WTC11 (cell line): ENCODE results near the gene AGAP3. TPM values are rescaled to one million over a fixed set of nuclear protein-coding genes. Genes with fewer than 3 reads are reported as not detected.

Experiments
- ATAC-seq: fragments of 200-7000 bp; cut with Tn5 transposase; 2 replicates; pipeline ENCODE4 v1.10.0; 2021; ENCODE audit warnings: mild to moderate bottlenecking, moderate library complexity
- CTCF ChIA-PET: fragments of 300-600 bp; sonication (Branson Sonifier 250); formaldehyde crosslinking; loops from one replicate; lab custom pipeline; 2021; ENCODE audit warnings: antibody characterized with exemption; lab: Charles Lee
- POLR2A ChIA-PET: fragments of 350-600 bp; sonication (Branson Sonifier 250); formaldehyde crosslinking; loops from one replicate; lab custom pipeline; 2021; ENCODE audit warnings: antibody characterized with exemption; lab: Charles Lee
- DNase-seq: peaks from one replicate; pipeline ENCODE4 v3.0.0; 2021; ENCODE audit warnings: low spot score
- H3K27ac Mint-ChIP-seq: 2 replicates; pipeline ENCODE4 v1.8.0; 2021; ENCODE audit warnings: mixed read lengths
- H3K27me3 Mint-ChIP-seq: 2 replicates; pipeline ENCODE4 v1.8.0; 2021; ENCODE audit warnings: low read depth, mild to moderate bottlenecking, moderate library complexity, mixed read lengths
- H3K36me3 Mint-ChIP-seq: 2 replicates; pipeline ENCODE4 v1.8.0; 2021; ENCODE audit warnings: mixed read lengths
- H3K4me1 Mint-ChIP-seq: 2 replicates; pipeline ENCODE4 v1.8.0; 2022; ENCODE audit warnings: mixed read lengths
- H3K4me3 Mint-ChIP-seq: 2 replicates; pipeline ENCODE4 v1.8.0; 2021; ENCODE audit warnings: mild to moderate bottlenecking, moderate library complexity, mixed read lengths
- H3K9me3 Mint-ChIP-seq: 2 replicates; pipeline ENCODE4 v1.8.0; 2021; ENCODE audit warnings: mixed read lengths
- CREM ChIP-seq: sonication (generic); formaldehyde crosslinking; IDR thresholded peaks from 2 replicates; pipeline ENCODE4 v1.8.1; 2022; ENCODE audit warnings: mild to moderate bottlenecking, missing genetic modification reagents, moderate library complexity
- ESRRA ChIP-seq: sonication (generic); formaldehyde crosslinking; IDR thresholded peaks from 2 replicates; pipeline ENCODE4 v1.8.1; 2022; ENCODE audit warnings: mild to moderate bottlenecking, missing genetic modification reagents, borderline replicate concordance
- JUN ChIP-seq: sonication (generic); formaldehyde crosslinking; IDR thresholded peaks from 2 replicates; pipeline ENCODE4 v1.8.0; 2023; ENCODE audit warnings: mild to moderate bottlenecking, missing genetic modification reagents
- MYBL2 ChIP-seq: sonication (generic); formaldehyde crosslinking; IDR thresholded peaks from 2 replicates; pipeline ENCODE4 v1.8.1; 2023; ENCODE audit warnings: mild to moderate bottlenecking, moderate library complexity, missing genetic modification reagents
- NR2C2 ChIP-seq: sonication (generic); formaldehyde crosslinking; IDR thresholded peaks from 2 replicates; pipeline ENCODE4 v1.8.0; 2022; ENCODE audit warnings: mild to moderate bottlenecking, missing genetic modification reagents
- PRRX2 ChIP-seq: fragments of 250-450 bp; sonication (Bioruptor Pico); IDR thresholded peaks from 2 replicates; pipeline ENCODE4 v1.8.0; 2021; ENCODE audit warnings: mild to moderate bottlenecking
- RELA ChIP-seq: sonication (generic); formaldehyde crosslinking; IDR thresholded peaks from 2 replicates; pipeline ENCODE4 v1.8.1; 2022; ENCODE audit warnings: missing genetic modification reagents, mild to moderate bottlenecking, borderline replicate concordance
- TEAD4 ChIP-seq: sonication (generic); formaldehyde crosslinking; IDR thresholded peaks from 2 replicates; pipeline ENCODE4 v1.8.0; 2022; ENCODE audit warnings: mild to moderate bottlenecking, missing genetic modification reagents
- ZNF121 ChIP-seq: sonication (generic); formaldehyde crosslinking; IDR thresholded peaks from 2 replicates; pipeline ENCODE4 v1.8.0; 2023; ENCODE audit warnings: missing genetic modification reagents
- ZNF219 ChIP-seq: sonication (generic); formaldehyde crosslinking; IDR thresholded peaks from 2 replicates; pipeline ENCODE4 v1.8.0; 2023; ENCODE audit warnings: missing genetic modification reagents, mild to moderate bottlenecking, borderline replicate concordance
- ZNF317 ChIP-seq: sonication (generic); formaldehyde crosslinking; IDR thresholded peaks from 2 replicates; pipeline ENCODE4 v1.8.1; 2023; ENCODE audit warnings: low read depth, mild to moderate bottlenecking, moderate library complexity, missing genetic modification reagents, borderline replicate concordance
- ZNF416 ChIP-seq: fragments of 250-450 bp; sonication (Bioruptor Pico); IDR thresholded peaks from 2 replicates; pipeline ENCODE4 v1.9.0; 2021; ENCODE audit warnings: mild to moderate bottlenecking, inconsistent platforms
- total RNA-seq: library from RNA; stranded (reverse); gene quantifications from 3 replicates; pipeline ENCODE4 v1.2.3, GENCODE V29; 2021
- TF ChIP-seq, protein P1 (sequence below): sonication (generic); formaldehyde crosslinking; IDR thresholded peaks from 2 replicates; pipeline ENCODE4 v1.8.0; 2022; ENCODE audit warnings: mild to moderate bottlenecking, missing genetic modification reagents
- TF ChIP-seq, protein P2 (sequence below): fragments of 250-450 bp; sonication (Bioruptor Pico); IDR thresholded peaks from 2 replicates; pipeline ENCODE4 v1.9.0; 2021; ENCODE audit warnings: moderate library complexity, mild to moderate bottlenecking, inconsistent platforms, borderline replicate concordance
- TF ChIP-seq, protein P3 (sequence below): fragments of 250-450 bp; sonication (Bioruptor Pico); conservative IDR thresholded peaks from 2 replicates; pipeline ENCODE4 v1.9.0; 2021; ENCODE audit warnings: mild to moderate bottlenecking
- TF ChIP-seq, protein P4 (sequence below): sonication (generic); formaldehyde crosslinking; IDR thresholded peaks from 2 replicates; pipeline ENCODE4 v1.8.1; 2022; ENCODE audit warnings: low read depth, missing genetic modification reagents, borderline replicate concordance
- TF ChIP-seq, protein P5 (sequence below): sonication (generic); formaldehyde crosslinking; IDR thresholded peaks from 2 replicates; pipeline ENCODE4 v1.8.1; 2022; ENCODE audit warnings: mild to moderate bottlenecking, moderate library complexity, missing genetic modification reagents
- TF ChIP-seq, protein P6 (sequence below): sonication (generic); formaldehyde crosslinking; IDR thresholded peaks from 2 replicates; pipeline ENCODE4 v1.8.0; 2022; ENCODE audit warnings: mild to moderate bottlenecking, missing genetic modification reagents
- TF ChIP-seq, protein P7 (sequence below): fragments of 250-450 bp; sonication (Bioruptor Pico); IDR thresholded peaks from 2 replicates; pipeline ENCODE4 v2.1.2; 2022; ENCODE audit warnings: mild to moderate bottlenecking, moderate library complexity

AGAP3 gene
- total RNA-seq, 1 experiment from 2014 or later: 163 TPM

DNA sequence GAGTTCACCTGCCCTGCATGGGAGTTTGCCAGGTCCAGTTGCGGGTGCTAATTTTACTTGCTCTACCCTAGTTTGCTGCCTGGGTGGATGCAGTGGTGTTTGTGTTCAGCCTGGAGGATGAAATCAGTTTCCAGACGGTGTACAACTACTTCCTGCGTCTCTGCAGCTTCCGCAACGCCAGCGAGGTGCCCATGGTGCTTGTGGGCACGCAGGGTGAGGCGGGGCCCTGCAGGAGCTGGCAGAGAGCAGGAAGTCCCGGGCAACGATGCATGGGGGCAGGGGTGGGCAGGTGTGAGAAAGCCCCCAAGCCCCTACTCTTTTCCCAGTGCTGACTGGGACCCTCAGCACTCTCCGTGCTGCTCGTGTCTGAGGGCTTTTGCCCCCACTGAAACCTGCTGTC is 31.3 kb downstream of the AGAP3 start:
- H3K9me3 Mint-ChIP-seq: no peaks in the 10 kb centered on the region
- H3K4me1 Mint-ChIP-seq: peaks cover 19% of the 10 kb centered on the region
- TF ChIP-seq ZNF121 (CRISPR knock-in tag) (no peak), CREM (no peak), RELA (CRISPR knock-in tag) (no peak), TEAD4 (no peak), NR2C2 (CRISPR knock-in tag) (no peak), ZNF317 (CRISPR knock-in tag) (no peak), MYBL2 (CRISPR knock-in tag) (no peak), ZNF416 (CRISPR knock-in tag) (no peak), PRRX2 (CRISPR knock-in tag) (no peak), ESRRA (CRISPR knock-in tag) (no peak), JUN (CRISPR knock-in tag) (no peak), ZNF219 (CRISPR knock-in tag) (no peak)
- TF ChIP-seq, protein P1, sequence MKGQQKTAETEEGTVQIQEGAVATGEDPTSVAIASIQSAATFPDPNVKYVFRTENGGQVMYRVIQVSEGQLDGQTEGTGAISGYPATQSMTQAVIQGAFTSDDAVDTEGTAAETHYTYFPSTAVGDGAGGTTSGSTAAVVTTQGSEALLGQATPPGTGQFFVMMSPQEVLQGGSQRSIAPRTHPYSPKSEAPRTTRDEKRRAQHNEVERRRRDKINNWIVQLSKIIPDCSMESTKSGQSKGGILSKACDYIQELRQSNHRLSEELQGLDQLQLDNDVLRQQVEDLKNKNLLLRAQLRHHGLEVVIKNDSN (CRISPR knock-in tag): no peak
- TF ChIP-seq, protein P2, sequence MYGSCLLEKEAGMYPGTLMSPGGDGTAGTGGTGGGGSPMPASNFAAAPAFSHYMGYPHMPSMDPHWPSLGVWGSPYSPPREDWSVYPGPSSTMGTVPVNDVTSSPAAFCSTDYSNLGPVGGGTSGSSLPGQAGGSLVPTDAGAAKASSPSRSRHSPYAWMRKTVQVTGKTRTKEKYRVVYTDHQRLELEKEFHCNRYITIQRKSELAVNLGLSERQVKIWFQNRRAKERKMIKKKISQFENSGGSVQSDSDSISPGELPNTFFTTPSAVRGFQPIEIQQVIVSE: no peak
- TF ChIP-seq, protein P3, sequence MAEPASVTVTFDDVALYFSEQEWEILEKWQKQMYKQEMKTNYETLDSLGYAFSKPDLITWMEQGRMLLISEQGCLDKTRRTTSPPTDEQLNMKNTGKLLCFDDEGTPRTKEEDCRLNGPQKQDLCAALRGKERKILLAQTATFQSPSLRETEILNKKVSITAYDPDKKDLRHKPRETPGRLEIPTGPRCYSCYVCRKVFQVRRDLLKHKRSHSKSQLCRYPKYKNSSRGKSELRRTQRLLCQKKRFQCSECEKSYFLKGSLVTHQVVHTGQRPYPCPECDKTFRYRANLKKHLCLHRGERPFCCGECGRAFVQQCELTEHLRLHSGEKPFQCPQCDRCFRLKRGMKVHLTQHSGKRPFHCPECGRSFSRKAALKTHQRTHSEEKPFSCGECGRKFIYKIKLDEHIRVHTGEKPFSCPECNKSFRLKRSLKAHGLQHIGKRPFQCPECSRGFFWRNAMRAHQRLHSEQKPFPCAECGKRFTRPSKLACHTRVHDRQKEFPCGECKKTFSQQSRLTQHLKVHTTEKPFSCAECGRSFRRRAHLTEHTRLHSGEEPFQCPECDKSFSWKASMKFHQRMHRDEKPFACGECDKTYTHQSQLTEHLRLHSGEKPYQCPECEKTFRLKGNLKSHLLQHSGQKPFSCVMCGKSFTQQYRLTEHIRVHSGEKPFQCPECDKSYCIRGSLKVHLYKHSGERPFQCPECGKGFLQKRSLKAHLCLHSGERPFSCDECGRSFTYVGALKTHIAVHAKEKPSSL (CRISPR knock-in tag): no peak
- TF ChIP-seq, protein P4, sequence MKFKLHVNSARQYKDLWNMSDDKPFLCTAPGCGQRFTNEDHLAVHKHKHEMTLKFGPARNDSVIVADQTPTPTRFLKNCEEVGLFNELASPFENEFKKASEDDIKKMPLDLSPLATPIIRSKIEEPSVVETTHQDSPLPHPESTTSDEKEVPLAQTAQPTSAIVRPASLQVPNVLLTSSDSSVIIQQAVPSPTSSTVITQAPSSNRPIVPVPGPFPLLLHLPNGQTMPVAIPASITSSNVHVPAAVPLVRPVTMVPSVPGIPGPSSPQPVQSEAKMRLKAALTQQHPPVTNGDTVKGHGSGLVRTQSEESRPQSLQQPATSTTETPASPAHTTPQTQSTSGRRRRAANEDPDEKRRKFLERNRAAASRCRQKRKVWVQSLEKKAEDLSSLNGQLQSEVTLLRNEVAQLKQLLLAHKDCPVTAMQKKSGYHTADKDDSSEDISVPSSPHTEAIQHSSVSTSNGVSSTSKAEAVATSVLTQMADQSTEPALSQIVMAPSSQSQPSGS (CRISPR knock-in tag): no peak
- TF ChIP-seq, protein P5, sequence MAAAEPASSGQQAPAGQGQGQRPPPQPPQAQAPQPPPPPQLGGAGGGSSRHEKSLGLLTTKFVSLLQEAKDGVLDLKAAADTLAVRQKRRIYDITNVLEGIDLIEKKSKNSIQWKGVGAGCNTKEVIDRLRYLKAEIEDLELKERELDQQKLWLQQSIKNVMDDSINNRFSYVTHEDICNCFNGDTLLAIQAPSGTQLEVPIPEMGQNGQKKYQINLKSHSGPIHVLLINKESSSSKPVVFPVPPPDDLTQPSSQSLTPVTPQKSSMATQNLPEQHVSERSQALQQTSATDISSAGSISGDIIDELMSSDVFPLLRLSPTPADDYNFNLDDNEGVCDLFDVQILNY (CRISPR knock-in tag): no peak
- TF ChIP-seq, protein P6, sequence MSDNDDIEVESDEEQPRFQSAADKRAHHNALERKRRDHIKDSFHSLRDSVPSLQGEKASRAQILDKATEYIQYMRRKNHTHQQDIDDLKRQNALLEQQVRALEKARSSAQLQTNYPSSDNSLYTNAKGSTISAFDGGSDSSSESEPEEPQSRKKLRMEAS (CRISPR knock-in tag): no peak
- TF ChIP-seq, protein P7, sequence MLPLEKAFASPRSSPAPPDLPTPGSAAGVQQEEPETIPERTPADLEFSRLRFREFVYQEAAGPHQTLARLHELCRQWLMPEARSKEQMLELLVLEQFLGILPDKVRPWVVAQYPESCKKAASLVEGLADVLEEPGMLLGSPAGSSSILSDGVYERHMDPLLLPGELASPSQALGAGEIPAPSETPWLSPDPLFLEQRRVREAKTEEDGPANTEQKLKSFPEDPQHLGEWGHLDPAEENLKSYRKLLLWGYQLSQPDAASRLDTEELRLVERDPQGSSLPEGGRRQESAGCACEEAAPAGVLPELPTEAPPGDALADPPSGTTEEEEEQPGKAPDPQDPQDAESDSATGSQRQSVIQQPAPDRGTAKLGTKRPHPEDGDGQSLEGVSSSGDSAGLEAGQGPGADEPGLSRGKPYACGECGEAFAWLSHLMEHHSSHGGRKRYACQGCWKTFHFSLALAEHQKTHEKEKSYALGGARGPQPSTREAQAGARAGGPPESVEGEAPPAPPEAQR: no peak
- no peak overlapping the region for H3K4me3 Mint-ChIP-seq
- H3K27ac Mint-ChIP-seq: no peak overlapping the region
- ChIA-PET POLR2A (no interaction called here), CTCF (no interaction called here)
- ATAC-seq: no peak
- H3K27me3 Mint-ChIP-seq: peaks cover 9% of the 10 kb centered on the region
- no peak for DNase-seq
- H3K36me3 Mint-ChIP-seq: peaks cover 28% of the 10 kb centered on the region
